Measurements from ENCODE around the gene ALDH5A1.
A peak's percentile ranks its signal among the peaks of the same experiment; 100 is the strongest.

ALDH5A1 gene

DNA sequence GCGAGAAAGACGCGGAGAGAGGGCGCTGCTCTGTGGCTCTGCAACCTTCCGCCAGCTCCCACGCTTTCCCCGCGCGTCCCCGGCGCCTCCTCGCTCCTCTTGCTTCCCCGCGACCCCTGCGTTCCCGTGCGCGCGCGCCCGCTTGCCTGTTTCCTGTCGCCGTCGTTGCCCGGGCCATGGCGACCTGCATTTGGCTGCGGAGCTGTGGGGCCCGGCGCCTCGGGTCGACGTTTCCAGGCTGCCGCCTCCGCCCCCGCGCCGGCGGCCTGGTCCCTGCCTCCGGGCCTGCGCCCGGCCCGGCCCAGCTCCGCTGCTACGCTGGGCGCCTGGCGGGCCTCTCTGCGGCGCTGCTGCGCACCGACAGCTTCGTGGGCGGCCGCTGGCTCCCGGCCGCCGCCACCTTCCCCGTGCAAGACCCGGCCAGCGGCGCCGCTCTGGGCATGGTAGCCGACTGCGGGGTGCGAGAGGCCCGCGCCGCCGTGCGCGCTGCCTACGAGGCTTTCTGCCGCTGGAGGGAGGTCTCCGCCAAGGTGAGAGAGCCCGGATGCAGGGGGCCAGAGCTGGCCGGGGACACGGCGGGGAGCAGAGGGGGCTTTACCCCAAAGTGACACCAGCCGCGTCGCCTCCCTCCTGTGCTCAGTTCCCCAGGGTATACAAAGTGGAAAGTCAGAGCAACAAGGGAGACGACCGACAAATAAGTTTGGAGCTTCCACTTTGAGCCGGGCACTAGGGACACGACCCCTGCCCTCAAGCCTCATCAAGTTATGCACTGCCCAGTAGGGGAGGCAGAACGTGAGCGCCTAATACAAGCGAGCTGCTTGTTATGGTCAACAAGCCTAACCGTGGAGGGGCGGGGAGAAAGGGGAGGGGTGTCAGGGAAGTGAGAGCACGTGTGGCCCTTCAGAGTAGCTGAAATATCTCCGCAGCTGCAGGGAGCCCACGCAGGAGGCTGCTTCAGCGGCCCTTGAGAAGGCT is at the start of gene ALDH5A1:
ALDH5A1 (plus strand) TSS at position 149 of the 975 bp plus-strand sequence; CDS start at position 177, 28 bp downstream.
- DNase-seq: peak; percentile 83 to 87

DNA sequence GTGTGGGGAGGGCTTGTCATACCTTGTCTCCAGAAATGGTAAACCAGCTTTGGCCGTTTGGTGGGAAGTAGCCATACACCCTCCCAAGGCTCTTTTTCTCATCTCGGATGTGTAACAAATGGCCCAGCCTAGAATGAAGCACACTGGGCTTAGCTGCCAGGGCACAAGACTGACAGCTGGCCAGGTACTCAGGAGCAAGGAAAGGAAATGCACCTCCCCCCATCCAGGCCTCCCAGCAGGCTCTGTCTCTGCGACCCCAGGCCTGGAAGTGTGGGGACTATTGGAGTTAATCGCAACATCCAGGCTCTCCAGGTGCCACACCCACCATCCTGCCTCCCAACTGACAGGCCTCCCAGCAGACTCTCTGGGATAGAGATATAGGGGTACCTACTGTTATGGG is 49.1 kb upstream of the ALDH5A1 start:
- DNase-seq: no peak

DNA sequence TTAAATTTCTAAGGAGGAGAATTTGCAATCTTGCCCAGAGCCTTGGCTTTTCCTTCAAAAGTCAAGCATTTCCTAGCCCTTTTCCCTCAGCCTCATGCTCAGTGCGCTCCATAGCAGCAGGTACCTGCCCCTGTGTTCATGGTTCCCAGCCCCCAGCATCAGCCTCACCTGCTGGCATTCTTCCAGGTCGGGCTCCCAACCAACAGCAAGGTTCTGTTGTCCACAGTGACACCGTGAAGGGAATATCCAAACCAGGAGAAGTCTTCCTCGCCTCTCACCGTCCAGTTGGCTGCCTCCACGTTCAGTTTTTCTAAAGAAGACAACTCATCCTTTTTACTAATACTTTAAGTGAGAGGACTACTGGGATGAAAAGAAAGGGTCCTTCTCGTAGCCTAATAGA is 48.1 kb upstream of the ALDH5A1 start:
- no peak for DNase-seq

DNA sequence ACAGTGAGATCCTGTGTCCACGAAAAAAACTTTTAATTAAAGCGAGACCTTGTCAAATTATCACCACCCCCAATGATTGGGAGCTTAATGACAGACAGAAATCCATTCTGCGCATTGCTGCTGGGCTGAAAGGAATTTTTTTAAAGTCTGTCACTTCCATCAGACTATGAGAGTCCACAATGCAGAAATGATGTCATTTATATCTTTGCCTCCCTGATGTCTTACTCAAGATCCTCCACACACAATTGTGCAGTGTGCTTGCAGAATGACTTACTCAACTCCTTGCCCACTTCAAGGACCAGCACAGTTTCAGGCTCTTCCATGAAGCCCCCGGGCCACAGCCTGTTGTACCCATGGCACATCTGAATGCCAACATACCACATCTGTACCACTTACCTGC is 46.4 kb upstream of the ALDH5A1 start:
- DNase-seq: no peak

DNA sequence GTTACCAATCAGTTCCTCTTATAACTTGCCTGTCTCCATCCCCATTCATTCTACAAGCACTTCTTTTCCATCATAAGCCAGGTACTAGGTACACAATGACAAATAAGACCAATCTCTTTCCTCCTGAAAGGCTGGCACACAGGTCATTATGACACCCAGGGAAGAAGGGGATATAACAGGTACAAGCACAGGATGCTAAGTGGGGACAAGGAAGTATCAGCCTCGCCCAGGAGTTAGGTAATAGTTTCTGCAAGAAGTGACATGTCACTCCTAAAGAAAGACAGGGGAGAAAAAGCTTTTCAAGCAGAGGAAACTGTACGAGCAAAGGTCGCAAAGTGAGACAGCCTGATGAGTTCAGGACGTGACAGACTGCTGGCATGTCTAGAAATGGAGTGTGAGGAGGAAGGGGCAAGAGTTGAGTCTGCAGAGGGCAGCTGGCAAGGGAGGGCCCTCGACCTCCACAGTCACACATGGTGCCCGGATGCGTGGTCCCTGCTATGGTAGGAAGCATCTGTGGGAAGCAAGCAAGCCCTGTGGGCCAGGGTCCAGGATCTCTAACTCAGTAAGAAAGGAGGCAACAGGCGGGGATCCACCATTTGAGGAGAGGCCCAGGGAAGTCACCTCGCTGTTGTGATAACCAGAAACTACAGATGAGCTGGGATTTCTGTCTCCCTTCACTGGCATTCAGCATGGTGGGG is 45.8 kb upstream of the ALDH5A1 start:
- no peak for DNase-seq

DNA sequence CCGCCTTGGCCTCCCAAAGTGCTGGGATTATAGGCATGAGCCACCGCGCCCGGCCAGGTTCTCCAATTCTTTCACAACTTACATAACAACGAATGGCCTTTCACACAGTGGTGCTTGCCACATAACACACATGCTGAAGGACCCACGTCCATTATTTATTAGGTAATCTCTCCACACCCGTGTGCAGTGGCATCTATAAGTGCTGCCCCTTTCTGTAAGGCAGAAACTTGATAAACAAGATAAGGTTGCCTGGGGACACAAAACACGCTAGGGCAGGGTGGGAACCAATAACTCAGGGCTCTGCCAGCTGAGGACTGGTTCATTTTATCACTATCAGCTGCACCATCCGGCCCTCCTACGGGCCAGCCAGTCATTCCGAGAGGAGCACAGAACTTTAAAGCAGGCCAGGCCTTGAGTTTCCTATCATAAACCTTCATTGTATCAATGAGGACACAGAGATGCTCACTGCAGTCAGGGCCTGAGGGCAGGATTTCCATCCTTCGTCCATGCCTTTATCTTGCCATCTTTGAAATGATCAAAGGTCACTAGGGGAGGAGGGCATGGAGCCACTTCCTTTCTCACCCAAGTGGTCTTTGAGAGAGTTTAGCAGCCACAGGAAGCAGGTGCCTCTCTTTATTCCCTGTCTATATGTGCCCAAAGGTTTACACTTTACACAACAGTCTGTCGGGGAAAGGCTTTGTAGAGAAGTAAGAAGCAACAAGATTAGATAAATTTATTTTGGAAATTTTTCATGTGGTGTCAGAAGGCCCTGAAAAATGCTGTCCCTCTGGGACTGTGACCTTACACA is 43.0 kb upstream of the ALDH5A1 start:
- DNase-seq: no peak

DNA sequence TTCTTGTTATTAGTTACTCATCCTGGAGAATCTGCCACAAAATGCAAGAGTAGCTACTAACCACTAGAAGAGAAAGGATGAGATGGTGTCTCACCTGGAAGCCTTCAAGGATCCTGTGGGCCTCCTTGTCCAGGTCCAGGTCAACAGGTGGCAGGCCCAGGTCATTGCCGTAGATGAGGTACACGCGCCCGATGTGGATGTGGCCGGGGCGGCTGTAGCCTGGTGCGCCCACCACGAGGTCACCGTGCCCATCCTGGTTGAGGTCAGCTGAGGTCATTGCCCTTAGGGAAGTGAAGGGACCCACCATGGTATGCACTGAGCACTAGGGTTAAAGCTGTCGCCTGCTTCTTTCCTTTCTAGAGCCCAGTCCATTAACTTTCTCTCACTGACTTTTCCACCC is 40.8 kb upstream of the ALDH5A1 start:
- DNase-seq: no peak

DNA sequence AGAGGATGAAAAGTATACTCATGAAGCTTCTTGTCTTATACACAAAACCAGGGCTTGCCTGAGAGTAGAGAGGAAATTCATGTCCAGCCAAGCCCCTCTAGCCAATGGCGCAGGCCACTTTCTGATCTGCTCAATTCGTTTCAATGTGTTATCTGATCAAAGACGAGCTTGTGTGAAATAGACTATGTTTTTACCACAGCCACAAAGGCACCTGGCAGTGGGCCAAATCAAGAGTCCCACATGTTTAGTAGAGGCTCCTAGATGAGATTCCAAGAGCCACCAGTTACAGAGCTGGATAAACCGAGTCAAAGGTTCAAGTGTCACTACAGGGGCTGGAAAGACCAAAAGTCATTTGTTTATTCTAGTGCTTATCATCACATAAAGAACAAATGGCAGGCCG is 40.3 kb upstream of the ALDH5A1 start:
- no peak for DNase-seq

DNA sequence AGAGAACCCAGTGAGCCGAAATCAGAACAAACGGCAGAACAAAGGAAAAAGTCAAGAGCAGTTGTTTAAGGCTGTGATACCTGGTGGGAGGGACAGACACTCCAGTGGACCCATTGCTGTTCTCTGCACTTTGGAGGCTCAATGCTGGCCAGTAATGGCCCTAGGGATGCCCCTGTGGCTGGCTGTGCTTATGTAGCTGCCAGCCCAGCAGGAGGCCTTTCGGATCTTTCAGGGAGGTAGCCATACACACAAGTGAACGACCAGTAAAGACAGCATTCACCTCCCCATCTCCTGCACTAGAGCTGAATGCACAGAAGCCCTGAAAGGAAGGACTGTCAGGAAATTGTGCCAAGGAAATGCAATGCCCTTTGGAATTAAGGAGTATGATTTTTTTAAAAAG is 39.7 kb upstream of the ALDH5A1 start:
- no peak for DNase-seq

DNA sequence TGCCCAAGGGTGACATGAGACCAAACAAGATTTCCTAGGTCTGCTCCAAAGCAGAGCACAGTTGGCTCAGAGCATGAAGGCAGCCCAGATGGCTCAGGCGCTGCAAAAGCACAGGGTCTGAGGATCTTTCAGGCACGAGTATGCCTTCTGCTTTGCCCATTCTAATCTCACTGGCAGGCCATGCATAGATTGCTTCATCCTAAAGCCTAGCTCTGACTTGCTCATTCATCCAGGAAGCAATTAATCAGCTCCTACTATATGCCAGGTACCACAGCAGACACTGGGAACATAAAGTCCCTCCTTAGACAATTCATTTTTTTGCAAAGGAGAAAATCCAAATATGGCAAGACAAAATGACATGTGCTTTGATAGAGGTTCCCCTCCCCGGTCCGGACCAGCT is 36.6 kb upstream of the ALDH5A1 start:
- DNase-seq: no peak

DNA sequence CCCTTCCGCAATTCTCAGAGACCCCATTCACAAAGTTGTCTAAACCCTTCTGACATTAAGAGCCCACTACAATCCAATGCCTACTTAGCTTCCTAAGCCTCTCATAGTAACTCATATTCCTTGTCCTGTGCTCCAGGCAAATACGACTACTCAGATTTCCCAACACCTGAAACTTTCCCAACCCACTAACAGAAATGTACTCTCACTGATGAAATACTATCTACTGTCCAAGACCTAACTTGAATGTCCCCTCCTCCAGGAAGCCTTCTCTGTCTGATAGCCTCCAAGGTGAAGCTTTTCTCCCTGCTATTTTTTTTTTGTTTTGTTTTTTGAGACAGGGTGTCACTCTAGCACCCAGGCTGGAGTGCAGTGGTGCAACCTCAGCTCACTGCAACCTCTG is 35.8 kb upstream of the ALDH5A1 start:
- no peak for DNase-seq

DNA sequence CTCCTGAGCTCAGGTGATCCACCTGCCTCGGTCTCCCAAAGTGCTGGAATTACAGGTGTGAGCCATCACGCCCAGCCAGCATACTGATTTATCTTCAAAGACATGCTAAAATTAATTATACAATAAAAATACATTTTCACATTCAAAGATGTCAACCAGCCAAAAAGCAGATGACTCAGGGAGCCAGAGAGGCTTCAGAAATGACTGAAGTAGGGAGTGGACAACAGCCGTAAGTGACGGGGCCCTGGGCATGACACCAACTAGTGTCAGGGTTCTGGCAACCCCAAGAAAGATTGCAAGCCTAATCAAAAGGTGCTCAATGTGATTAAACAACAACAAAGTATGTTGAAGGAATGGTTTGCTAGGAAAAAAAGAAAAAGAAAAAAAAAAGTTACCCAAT is 33.8 kb upstream of the ALDH5A1 start:
- DNase-seq: no peak

DNA sequence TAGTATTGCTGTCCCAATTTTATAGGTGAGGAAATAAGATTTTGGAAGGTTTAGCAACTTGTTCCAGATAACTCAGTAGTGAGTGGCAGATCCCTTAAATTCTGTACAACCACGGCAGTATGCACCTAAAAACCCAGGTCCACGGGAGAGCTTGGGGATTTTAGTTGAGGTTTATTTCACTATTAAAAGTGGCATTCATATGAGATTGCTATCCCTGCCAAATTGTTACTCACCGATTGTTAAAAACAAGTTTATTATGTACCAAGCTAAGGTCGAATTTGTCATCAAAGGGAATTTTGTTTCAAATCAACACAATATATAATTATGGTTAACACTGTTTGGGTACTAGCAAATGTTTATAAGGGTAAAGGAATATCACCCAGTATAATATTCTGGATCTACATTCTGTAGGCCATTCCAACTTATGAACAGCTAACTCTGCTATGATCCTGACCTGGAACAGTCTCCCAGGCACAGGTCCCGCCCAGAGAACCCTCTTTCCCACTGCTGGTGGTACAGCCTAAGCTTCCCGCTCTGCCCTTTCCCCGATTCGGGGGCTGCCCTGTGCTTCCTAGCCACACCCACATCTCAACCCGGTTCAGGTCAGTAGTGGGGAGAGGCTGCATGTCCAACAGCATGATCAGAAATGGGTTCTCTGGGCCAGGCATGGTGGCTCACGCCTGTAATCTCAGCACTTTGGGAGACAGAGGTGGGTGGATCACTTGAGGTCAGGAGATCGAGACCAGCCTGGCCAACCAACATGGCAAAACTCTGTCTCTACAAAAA is 30.3 kb upstream of the ALDH5A1 start:
- no peak for DNase-seq

DNA sequence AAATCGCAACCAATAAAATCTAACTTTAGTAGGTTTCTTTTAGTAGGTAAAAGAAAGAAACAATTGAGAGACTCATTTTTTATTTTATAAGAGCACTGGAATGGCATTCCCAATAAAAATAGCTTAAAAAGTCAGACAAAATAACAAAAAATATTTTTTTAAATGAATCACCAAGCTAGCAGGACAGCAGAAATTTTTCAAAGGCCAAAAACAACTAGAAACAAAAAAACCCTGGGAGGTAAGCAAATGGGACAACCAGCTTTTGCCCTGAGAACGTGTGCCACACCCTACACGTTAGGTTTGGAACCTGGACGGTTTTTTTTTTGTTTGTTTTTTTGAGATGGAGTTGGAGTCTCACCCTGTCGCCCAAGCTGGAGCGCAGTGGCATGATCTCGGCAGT is 25.0 kb upstream of the ALDH5A1 start:
- DNase-seq: no peak

DNA sequence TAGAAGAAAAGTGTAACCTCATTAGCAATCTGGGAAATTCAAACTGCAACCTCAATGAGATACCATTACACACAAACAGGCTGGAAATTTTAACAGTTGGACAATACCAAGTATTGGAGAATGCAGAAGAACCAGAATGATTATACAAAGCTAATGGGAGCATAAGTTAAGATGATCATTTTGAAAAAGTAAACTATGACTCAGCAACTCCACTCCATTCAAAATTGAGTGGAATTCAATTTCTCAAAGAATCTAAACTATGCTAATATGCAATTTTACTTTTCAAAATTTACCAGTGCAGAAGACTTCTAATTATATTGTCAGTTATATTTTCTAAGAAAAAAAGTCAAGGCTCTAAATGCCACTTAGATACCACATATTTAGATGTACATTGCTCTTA is 22.6 kb upstream of the ALDH5A1 start:
- DNase-seq: no peak

DNA sequence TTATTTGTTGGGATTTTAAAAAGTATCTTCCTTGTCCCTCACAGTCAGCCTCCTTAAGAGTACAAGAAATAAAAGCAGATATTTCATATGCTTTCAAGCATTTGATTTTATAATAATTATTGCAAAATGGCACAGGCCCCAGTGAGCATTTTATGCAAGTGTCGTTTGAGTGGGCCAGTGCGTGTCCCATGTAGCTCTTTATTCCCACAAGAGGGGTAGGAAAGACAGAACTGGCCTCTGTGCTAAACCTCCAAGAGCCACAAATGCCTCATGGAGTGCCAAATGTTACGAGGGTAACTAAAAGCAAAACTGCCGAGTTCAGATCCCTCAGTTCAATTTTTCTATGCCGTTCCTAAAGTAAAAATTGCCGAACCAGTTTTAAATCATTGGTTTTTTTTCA is 18.1 kb upstream of the ALDH5A1 start:
- DNase-seq: no peak

DNA sequence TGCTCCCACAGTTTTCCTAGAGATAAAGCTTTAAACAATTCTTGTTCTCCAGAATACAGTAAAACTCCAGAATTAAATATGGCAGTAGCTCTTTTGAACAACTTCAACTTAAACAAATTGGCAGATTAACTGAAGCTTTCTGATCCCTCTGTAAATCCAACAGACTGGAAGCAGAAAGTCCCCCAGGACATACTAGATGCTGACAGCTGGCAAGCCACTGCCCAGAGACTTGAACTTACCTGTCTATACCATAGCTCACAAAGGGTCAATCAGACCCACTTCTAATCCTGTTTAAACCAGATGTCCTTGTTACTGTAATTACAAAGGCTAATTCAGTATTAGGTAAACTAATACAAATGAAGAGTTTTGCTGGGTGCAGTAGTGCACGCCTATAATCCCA is 17.7 kb upstream of the ALDH5A1 start:
- DNase-seq: no peak

DNA sequence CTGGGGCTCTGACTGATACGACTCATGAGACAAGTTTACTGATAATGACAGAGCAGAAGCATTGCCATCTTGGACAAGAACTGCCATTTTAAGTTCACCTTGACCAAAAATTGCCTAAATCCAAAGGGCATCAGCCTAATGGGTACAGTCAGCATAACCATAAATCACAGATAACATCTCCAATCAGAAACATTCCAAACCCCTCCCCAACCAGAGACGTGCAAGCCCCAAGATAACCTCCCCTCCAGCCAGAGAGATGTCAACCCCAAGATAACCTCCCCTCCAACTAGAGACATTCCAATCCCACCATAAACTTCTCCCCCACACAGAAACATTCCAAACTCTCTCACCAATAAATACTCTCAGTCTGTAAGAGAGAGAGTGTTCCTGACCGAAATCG is 15.9 kb upstream of the ALDH5A1 start:
- DNase-seq: no peak

DNA sequence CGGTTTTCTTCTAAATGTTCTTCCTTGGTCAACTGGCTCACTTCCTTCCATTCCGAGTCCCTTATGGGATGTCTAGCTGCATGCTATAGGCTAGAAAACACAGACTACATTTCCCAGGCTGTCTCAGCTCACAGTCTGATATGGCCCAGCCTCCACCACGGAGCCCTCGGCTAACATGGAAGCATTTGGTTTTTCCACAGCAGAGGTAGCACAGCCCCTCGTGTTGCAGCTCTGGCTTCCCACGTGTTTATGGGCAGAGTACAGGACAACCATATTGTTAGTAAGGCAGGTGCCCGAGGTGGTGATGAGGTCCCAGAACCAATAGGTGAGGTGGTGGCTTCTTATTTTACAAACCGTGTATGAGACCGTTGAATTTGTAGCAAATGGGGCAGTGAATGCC is 14.1 kb upstream of the ALDH5A1 start:
- no peak for DNase-seq

DNA sequence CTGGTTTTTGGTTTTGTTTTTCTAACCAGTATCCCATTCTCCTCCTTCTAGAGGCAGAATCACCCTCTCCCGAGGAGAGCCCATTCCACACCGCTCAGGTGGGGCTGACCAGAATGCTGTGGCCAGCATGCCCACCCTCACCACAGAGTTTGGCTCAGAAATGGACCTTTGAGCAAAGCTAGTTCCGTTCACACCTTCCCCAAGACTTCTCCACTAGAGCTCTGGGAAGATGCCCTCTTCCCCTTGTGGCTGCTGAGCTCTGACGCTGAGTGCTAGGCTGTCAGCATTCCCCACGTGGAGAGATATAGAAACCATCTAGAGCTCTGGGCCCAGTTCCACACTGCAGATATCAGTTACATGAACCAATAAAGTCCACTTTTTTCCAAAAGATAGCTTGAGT is 13.3 kb upstream of the ALDH5A1 start:
- DNase-seq: no peak

DNA sequence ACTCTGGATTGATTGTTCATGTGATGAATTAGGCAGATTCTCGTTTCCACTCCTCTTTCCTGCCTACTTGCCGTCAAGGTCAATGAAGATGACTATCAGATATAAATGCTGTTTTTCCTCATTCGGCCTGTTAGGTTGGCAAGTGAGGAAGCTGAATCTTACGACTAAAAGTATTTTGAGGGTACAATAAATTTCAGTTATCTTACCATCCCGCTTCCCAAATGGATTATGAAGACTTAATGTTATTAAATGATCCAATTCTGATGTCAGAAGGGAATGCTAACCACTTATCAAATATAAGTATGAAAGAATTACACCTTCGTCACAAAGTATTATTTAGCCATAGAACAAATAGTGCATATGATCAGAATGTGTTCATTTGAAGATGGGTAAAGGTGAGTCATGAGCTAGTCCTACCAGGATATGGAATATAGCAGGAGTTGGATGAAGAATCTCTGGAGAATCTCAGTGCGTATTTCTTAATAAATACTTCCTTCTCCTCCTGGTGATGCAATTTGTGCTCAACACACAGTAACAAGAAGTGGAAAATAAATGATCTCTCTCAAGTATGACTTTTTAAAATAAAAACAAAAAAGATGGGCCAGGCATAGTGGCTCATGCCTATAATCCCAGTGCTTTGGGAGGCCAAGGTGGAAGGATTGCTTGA is 10.0 kb upstream of the ALDH5A1 start:
- no peak for DNase-seq

DNA sequence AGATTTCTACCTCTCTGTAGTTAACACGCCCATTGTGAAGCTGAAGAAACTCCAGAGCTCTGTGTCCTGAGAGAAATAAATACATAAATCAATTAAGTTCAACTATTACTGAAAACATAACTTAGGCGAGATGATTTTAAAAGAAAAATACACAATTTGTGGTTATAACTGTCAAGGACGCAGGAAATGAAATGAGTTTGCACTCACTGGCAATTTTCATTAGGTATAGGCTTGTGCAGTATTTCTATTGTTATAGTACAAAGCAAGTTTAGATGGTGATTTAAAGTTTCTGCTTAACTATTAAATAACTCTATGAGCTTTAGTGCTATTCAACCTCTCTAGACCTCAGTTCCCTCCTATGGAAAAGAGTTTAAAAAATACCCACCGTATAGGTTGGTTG is 8.7 kb upstream of the ALDH5A1 start:
- no peak for DNase-seq
